OCI-LY7 (cell line): Measurements from ENCODE around the gene EGR4. TPM values are rescaled to one million over a fixed set of nuclear protein-coding genes. Genes with fewer than 3 reads are reported as not detected.

ENCODE experiments used
- BruUV-seq: library from RNA; stranded (reverse); fragments of 400-500 nt; replicated peaks from 2 replicates; lab custom pipeline; 2021; lab: Mats Ljungman, UMichigan
- CTCF ChIA-PET: fragments of 300-600 bp; sonication (Branson Sonifier 250); formaldehyde crosslinking; loops from one replicate; lab custom pipeline; 2022; ENCODE audit warnings: antibody characterized with exemption; ENCODE audit not compliant: unreplicated experiment; lab: Charles Lee
- POLR2A ChIA-PET: fragments of 300-600 bp; sonication (Branson Sonifier 250); formaldehyde crosslinking; loops from one replicate; lab custom pipeline; 2022; ENCODE audit warnings: antibody characterized with exemption; lab: Charles Lee
- DNase-seq: peaks from one replicate; pipeline ENCODE4 v3.0.0-alpha.2; 2015; ENCODE audit warnings: low spot score
- H2AFZ ChIP-seq: fragments of 200-600 bp; sonication (generic), shearing (Covaris generic); 2 replicates; pipeline ENCODE4 v1.6.1; 2014; ENCODE audit warnings: mild to moderate bottlenecking, antibody characterized with exemption, low read length, moderate library complexity
- H3K27ac ChIP-seq: fragments of 200-600 bp; sonication (generic); 2 replicates; pipeline ENCODE4 v1.5.1; 2014; ENCODE audit warnings: mixed run types, low read depth, mild to moderate bottlenecking, moderate library complexity, low read length, inconsistent platforms; ENCODE audit not compliant: poor library complexity, severe bottlenecking
- H3K36me3 ChIP-seq: fragments of 200-600 bp; sonication (generic); 2 replicates; pipeline ENCODE4 v1.6.1; 2014; ENCODE audit warnings: mild to moderate bottlenecking, antibody characterized with exemption, low read length, moderate library complexity, mixed read lengths; ENCODE audit not compliant: insufficient read depth
- H3K4me1 ChIP-seq: fragments of 200-600 bp; sonication (generic); 2 replicates; pipeline ENCODE4 v1.5.1; 2014; ENCODE audit warnings: mild to moderate bottlenecking, low read length; ENCODE audit not compliant: insufficient read depth, poor library complexity, severe bottlenecking
- H3K4me2 ChIP-seq: fragments of 200-600 bp; sonication (generic); 2 replicates; pipeline ENCODE4 v1.6.1; 2014; ENCODE audit warnings: mild to moderate bottlenecking, low read length
- H3K4me3 ChIP-seq: fragments of 200-600 bp; sonication (generic); 2 replicates; pipeline ENCODE4 v1.5.1; 2014; ENCODE audit warnings: mild to moderate bottlenecking, low read depth, low read length; ENCODE audit not compliant: poor library complexity, severe bottlenecking
- H3K79me2 ChIP-seq: fragments of 200-600 bp; sonication (generic); 2 replicates; pipeline ENCODE4 v1.6.1; 2016; ENCODE audit warnings: low read depth, mild to moderate bottlenecking, low read length, moderate library complexity, mixed read lengths; ENCODE audit not compliant: insufficient read depth
- H3K9me2 ChIP-seq: fragments of 200-600 bp; sonication (generic); 2 replicates; pipeline ENCODE4 v1.6.1; 2016; ENCODE audit warnings: mild to moderate bottlenecking, low read length, mixed read lengths; ENCODE audit not compliant: insufficient read depth
- H3K9me3 ChIP-seq: fragments of 200-600 bp; sonication (generic); 2 replicates; pipeline ENCODE4 v1.6.1; 2014; ENCODE audit warnings: mild to moderate bottlenecking, mixed run types, low read length, mixed read lengths
- H4K20me1 ChIP-seq: fragments of 200-600 bp; sonication (generic); 2 replicates; pipeline ENCODE4 v1.6.1; 2014; ENCODE audit warnings: mild to moderate bottlenecking, antibody characterized with exemption, low read length, moderate library complexity, mixed read lengths; ENCODE audit not compliant: insufficient read depth
- CTCF ChIP-seq: fragments of 200-600 bp; sonication (generic); conservative IDR thresholded peaks from 2 replicates; pipeline ENCODE4 v1.5.1; 2014; ENCODE audit warnings: mild to moderate bottlenecking, antibody characterized with exemption, low read length, moderate library complexity, mixed read lengths
- EZH2phosphoT487 ChIP-seq: fragments of 200-600 bp; sonication (generic); IDR thresholded peaks from 2 replicates; pipeline ENCODE4 v1.6.1; 2018; ENCODE audit warnings: low read depth, borderline replicate concordance, mild to moderate bottlenecking, mixed run types, antibody characterized with exemption, low read length, moderate library complexity, mixed read lengths
- intact Hi-C: fragments of 100-400 bp; cut with micrococcal nuclease; formaldehyde crosslinking; loops from one replicate; pipeline ENCODE4 v1.10.0; 2022; ENCODE audit not compliant: unreplicated experiment
- total RNA-seq, 2 experiments: library from RNA; depleted of rRNA in 1 of 2; stranded (reverse); fragments of >200 nt in 1 of 2; shearing (Covaris generic) in 1 of 2; gene quantifications; 2 replicates each; pipeline ENCODE4 v1.2.3, GENCODE V29; 2014 to 2022

Gene EGR4
- total RNA-seq, 2 experiments from 2014 or later: not detected

- Histone ChIP-seq H3K79me2 (no peaks in the 10 kb centered on the region), H3K36me3 (no peaks in the 10 kb centered on the region), H4K20me1 (no peaks in the 10 kb centered on the region), H3K4me3 (no peak overlapping the region), H3K4me1 (peaks cover 12% of the 10 kb centered on the region), H2AFZ (no peak overlapping the region), H3K4me2 (no peak overlapping the region), H3K27ac (no peak overlapping the region), H3K9me2 (no peaks in the 10 kb centered on the region), H3K9me3 (peaks cover 5% of the 10 kb centered on the region; the same call in 1 of the 2 replicates)
- ChIA-PET POLR2A (interaction anchor here (0.7 kb wide), 1 partner anchor 33 kb away, joined by 3 read pairs; no protein-coding TSS in a partner anchor), CTCF (no interaction called here)
- intact Hi-C loops: no loop called here
- no TSS peak for BruUV-seq
- no peak for DNase-seq
- TF ChIP-seq EZH2phosphoT487 (no peak), CTCF (no peak)
These were observed 40.2 kb upstream of the EGR4 start for GRCh38 chr2:73333564-73333963.

- Histone ChIP-seq H4K20me1 (no peaks in the 10 kb centered on the region), H3K4me1 (no peaks in the 10 kb centered on the region), H3K79me2 (no peaks in the 10 kb centered on the region), H3K9me3 (no peaks in the 10 kb centered on the region), H3K27ac (no peak overlapping the region), H3K36me3 (no peaks in the 10 kb centered on the region), H2AFZ (no peak overlapping the region), H3K4me2 (no peak overlapping the region), H3K4me3 (no peak overlapping the region), H3K9me2 (no peaks in the 10 kb centered on the region)
- ChIA-PET POLR2A (interaction anchor here (0.5 to 0.8 kb wide), 3 partner anchors 19 to 636 kb away, joined by 3 read pairs; no protein-coding TSS in a partner anchor), CTCF (no interaction called here)
- no peak for DNase-seq
- intact Hi-C loops: no loop called here
- BruUV-seq: no TSS peak
- no peak for TF ChIP-seq CTCF
- no peak for TF ChIP-seq EZH2phosphoT487
These were observed 30.9 kb upstream of the EGR4 start for GRCh38 chr2:73324126-73324725.

GRCh38 chr2:73323551-73323950, 30.2 kb upstream of the EGR4 start:
- H2AFZ ChIP-seq: no peak overlapping the region
- ChIA-PET POLR2A (interaction anchor here (0.8 kb wide), 1 partner anchor 20 kb away, joined by 3 read pairs; no protein-coding TSS in a partner anchor), CTCF (no interaction called here)
- no peaks in the 10 kb centered on the region for H3K4me1 ChIP-seq
- no peaks in the 10 kb centered on the region for H3K9me2 ChIP-seq
- H3K27ac ChIP-seq: no peak overlapping the region
- no peak overlapping the region for H3K4me3 ChIP-seq
- DNase-seq: no peak
- H4K20me1 ChIP-seq: no peaks in the 10 kb centered on the region
- no peak for TF ChIP-seq EZH2phosphoT487
- TF ChIP-seq CTCF: no peak
- H3K4me2 ChIP-seq: no peak overlapping the region
- no peaks in the 10 kb centered on the region for H3K9me3 ChIP-seq
- no peaks in the 10 kb centered on the region for H3K79me2 ChIP-seq
- H3K36me3 ChIP-seq: no peaks in the 10 kb centered on the region
- BruUV-seq: no TSS peak
- intact Hi-C loops: no loop called here
